Gastroesophageal sphincter (tissue), 3 donors: Measurements from ENCODE around the gene TOB1.

Experiments used
- CTCF ChIP-seq, 4 experiments: fragments of 200-600 bp in 2 of 4; fragments of 450-650 bp in 2 of 4; sonication (generic) in 1 of 4; IDR thresholded peaks; one replicate each; pipeline ENCODE4 v1.5.1; 2017 to 2019; ENCODE audit warnings: antibody characterized with exemption in 4 of 4, mild to moderate bottlenecking in 2 of 4, moderate library complexity in 2 of 4
- EP300 ChIP-seq: sonication (generic); formaldehyde crosslinking; IDR thresholded peaks from one replicate; pipeline ENCODE4 v1.6.1; 2017; ENCODE audit warnings: antibody characterized with exemption, mild to moderate bottlenecking
- POLR2A ChIP-seq, 2 donors: fragments of 450-650 bp; IDR thresholded peaks; one replicate each; pipeline ENCODE4 v1.6.1; 2017; ENCODE audit warnings: antibody characterized with exemption in 2 of 2, mild to moderate bottlenecking in 2 of 2, moderate library complexity in 1 of 2
- POLR2AphosphoS5 ChIP-seq: sonication (generic); formaldehyde crosslinking; IDR thresholded peaks from one replicate; pipeline ENCODE4 v1.6.1; 2017; ENCODE audit warnings: antibody characterized with exemption

- TF ChIP-seq POLR2A (IDR thresholded peaks at IDR 0.05): no peak
- no peak for TF ChIP-seq CTCF (IDR thresholded peaks at IDR 0.05)
- no peak for TF ChIP-seq EP300
- TF ChIP-seq POLR2AphosphoS5: no peak
These were observed 41.7 kb downstream of the TOB1 start for GRCh38 chr17:50824429-50824828.
